ENCODE data around the gene NEK4.
A peak's percentile ranks its signal among the peaks of the same experiment; 100 is the strongest.

The NEK4 gene

DNA sequence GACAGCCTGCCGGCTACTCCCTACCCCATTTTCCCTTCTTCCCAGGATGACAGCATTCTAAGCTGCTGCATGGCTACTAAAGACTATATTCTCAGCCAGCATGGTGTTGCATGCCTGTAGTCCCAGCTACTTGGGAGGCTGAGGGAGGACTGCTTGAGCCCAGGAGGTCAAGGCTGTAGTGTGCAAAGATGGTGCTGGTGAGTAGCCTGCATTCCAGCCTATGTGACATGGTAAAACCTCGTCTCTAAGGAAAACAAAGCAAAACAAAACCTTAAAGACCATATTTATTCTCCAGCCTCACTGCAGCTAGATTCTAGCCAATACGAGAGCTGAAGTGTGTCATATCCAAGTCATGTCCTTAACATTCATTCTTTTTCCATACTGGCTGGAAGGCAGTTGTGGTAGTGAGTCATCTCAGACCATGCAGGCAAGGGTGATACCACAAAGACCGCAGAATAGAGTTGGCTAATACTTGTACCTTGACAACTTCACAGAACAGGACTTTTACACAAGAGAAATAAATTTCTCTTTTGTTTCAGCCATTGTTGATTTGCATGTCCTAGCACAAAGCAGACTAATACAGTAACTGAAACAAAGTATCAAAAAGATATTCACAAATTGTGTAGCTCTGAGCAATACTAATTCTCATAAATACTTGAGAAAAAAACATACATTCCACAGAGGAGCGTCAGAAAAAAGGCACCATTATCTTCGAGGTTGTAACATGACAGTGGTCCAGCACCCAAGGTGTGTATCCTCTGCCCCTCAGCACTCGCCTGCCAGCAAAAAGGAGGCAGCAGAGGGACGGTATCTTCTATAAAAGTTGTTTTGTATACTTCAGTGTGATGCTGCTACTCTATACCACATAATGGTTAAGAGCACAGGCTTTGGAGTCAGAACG lies 99.9 kb downstream of the NEK4 start:
- H3K4me3 ChIP-seq (ENCODE audit: low read depth, low read length): peak overlapping the region; percentile 35
- TF ChIP-seq, protein P1, sequence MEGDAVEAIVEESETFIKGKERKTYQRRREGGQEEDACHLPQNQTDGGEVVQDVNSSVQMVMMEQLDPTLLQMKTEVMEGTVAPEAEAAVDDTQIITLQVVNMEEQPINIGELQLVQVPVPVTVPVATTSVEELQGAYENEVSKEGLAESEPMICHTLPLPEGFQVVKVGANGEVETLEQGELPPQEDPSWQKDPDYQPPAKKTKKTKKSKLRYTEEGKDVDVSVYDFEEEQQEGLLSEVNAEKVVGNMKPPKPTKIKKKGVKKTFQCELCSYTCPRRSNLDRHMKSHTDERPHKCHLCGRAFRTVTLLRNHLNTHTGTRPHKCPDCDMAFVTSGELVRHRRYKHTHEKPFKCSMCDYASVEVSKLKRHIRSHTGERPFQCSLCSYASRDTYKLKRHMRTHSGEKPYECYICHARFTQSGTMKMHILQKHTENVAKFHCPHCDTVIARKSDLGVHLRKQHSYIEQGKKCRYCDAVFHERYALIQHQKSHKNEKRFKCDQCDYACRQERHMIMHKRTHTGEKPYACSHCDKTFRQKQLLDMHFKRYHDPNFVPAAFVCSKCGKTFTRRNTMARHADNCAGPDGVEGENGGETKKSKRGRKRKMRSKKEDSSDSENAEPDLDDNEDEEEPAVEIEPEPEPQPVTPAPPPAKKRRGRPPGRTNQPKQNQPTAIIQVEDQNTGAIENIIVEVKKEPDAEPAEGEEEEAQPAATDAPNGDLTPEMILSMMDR (IDR thresholded peaks at IDR 0.05; ENCODE audit: insufficient read depth, low read depth, low read length, missing control alignments): no peak
- peak; percentile 82 for DNase-seq (ENCODE audit: low read depth)

DNA sequence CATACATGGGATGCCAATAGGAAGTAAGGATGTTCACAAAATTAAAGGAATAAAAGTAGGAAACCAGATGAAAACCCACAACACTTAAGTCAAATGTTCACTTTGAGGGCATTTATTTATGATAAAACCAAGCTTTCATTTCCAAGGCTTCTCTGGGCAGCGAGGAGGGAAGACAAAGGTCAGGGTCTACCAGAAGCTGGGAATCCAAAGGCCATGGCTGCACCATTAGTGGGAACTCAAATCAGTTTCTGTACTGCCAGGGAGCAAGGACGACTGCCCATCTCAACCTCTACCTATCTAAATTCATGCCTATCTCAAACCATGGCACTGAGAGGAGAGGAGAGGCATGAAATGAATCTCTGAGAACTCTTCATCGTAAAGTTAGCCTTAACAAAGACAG lies 107.6 kb downstream of the NEK4 start:
- H3K4me3 ChIP-seq (ENCODE audit: low read depth, low read length): no peak overlapping the region
- DNase-seq (ENCODE audit: low read depth): no peak
- TF ChIP-seq, protein P1 (IDR thresholded peaks at IDR 0.05; ENCODE audit: insufficient read depth, low read depth, low read length, missing control alignments): no peak

DNA sequence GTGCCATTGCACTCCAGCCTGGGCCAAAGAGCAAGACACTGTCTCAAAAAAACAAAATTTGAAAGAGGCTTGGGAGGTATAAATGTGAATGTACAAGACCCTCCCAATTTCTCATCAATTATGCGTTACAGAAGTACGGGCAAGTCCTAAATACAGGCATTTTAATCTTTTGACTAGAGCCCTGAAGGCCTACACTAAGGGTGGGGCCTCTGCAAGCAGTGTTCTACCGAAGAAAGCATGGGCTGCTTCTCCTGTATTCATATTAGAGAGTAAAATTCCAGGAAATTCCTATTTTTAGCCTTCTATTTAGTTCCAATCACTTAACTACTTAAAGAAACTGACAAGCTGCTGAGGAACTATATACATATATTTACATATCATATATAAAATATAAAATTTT lies 110.7 kb downstream of the NEK4 start:
- no peak overlapping the region for H3K4me3 ChIP-seq (ENCODE audit: low read depth, low read length)
- TF ChIP-seq, protein P1 (IDR thresholded peaks at IDR 0.05; ENCODE audit: insufficient read depth, low read depth, low read length, missing control alignments): no peak
- no peak for DNase-seq (ENCODE audit: low read depth)

Data from GM12865 (cell line).